Measurements from ENCODE around the gene HNRNPH3.

DNA sequence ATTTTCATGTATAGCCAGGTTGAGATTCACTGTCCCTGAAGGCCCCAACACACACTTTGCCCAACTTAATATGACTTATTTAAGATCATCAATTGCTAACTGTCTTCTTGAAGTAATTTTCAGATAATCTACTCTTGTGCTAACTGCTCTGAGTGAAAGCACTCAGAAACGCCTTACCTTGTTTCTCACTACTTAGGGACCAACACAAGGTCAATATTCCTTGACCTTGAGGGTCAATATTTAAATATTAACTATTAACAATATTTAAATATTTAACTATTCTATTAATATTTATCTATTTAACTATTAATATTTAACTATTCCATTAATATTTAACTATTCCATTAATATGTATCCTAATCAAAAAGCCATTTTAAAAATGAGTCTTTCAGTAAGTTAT, 26.0 kb upstream of the HNRNPH3 start:
- TF ChIP-seq, protein P1, sequence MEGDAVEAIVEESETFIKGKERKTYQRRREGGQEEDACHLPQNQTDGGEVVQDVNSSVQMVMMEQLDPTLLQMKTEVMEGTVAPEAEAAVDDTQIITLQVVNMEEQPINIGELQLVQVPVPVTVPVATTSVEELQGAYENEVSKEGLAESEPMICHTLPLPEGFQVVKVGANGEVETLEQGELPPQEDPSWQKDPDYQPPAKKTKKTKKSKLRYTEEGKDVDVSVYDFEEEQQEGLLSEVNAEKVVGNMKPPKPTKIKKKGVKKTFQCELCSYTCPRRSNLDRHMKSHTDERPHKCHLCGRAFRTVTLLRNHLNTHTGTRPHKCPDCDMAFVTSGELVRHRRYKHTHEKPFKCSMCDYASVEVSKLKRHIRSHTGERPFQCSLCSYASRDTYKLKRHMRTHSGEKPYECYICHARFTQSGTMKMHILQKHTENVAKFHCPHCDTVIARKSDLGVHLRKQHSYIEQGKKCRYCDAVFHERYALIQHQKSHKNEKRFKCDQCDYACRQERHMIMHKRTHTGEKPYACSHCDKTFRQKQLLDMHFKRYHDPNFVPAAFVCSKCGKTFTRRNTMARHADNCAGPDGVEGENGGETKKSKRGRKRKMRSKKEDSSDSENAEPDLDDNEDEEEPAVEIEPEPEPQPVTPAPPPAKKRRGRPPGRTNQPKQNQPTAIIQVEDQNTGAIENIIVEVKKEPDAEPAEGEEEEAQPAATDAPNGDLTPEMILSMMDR (IDR thresholded peaks at IDR 0.05), result no peak
- TF ChIP-seq POLR2A (IDR thresholded peaks at IDR 0.05), result no peak
